Stimulated activated CD4-positive, alpha-beta T cell treated with anti-CD3 and anti-CD28 coated beads, Interleukin-1b, Interleukin-23, amount 100 ng/mL, for 1 hour (primary cell): ENCODE results near the gene STAC.
"Not testable (repeated sequence)": the region's sequence is repeated elsewhere in the genome, so short reads cannot be mapped to it uniquely, and the experiment has no call there.

Experiments used
- DNase-seq, 2 donors: peaks; one replicate each; pipeline ENCODE4 v3.0.0-alpha.2; 2020; ENCODE audit warnings: low read depth in 2 of 2

STAC gene

GRCh38 chr3:36477655-36478054, 97.4 kb downstream of the STAC start:
- no peak for DNase-seq

- DNase-seq = no peak
Measured at GRCh38 chr3:36480911-36481648, 100.8 kb downstream of the STAC start.

GRCh38 chr3:36482256-36482655, 102.0 kb downstream of the STAC start:
- no peak for DNase-seq

GRCh38 chr3:36482880-36483279, 102.6 kb downstream of the STAC start:
- no peak for DNase-seq

GRCh38 chr3:36483709-36484108, 103.4 kb downstream of the STAC start:
- no peak for DNase-seq

GRCh38 chr3:36484386-36484785, 104.1 kb downstream of the STAC start:
- no peak for DNase-seq

GRCh38 chr3:36486009-36486795, 105.9 kb downstream of the STAC start:
- no peak for DNase-seq

GRCh38 chr3:36487616-36488015, 107.3 kb downstream of the STAC start:
- no peak for DNase-seq

- no peak for DNase-seq
Measured at GRCh38 chr3:36488077-36488789, 107.9 kb downstream of the STAC start.

GRCh38 chr3:36489101-36489500, 108.8 kb downstream of the STAC start:
- no peak for DNase-seq

- no peak for DNase-seq
Measured at GRCh38 chr3:36489679-36490425, 109.5 kb downstream of the STAC start.

GRCh38 chr3:36493051-36493450, 112.7 kb downstream of the STAC start:
- no peak for DNase-seq

GRCh38 chr3:36494461-36495109, 114.3 kb downstream of the STAC start:
- DNase-seq = no peak

- no peak for DNase-seq
Measured at GRCh38 chr3:36496684-36497633, 116.7 kb downstream of the STAC start.

GRCh38 chr3:36500053-36500452, 119.7 kb downstream of the STAC start:
- DNase-seq = not testable (repeated sequence)

- no peak for DNase-seq
Measured at GRCh38 chr3:36501616-36502015, 121.3 kb downstream of the STAC start.

- DNase-seq = no peak
Measured at GRCh38 chr3:36505393-36505792, 125.1 kb downstream of the STAC start.

- DNase-seq = no peak
Measured at GRCh38 chr3:36511791-36512486, 131.6 kb downstream of the STAC start.

- DNase-seq = no peak
Measured at GRCh38 chr3:36512555-36512954, 132.3 kb downstream of the STAC start.

- DNase-seq = no peak
Measured at GRCh38 chr3:36514171-36514570, 133.9 kb downstream of the STAC start.
